ENCODE data around the gene LCOR. TPM values are rescaled to one million over a fixed set of nuclear protein-coding genes. Genes with fewer than 3 reads are reported as not detected.

Gene LCOR
- total RNA-seq, 1 donor, result 29.9 TPM

- TF ChIP-seq CTCF (IDR thresholded peaks at IDR 0.05; ENCODE audit: insufficient read depth, low read length), result no peak
- no peak for DNase-seq (ENCODE audit: low read depth)
- H3K4me3 ChIP-seq (ENCODE audit: low read depth, low read length), result no peak overlapping the region
These were observed 18.0 kb downstream of the LCOR start for GRCh38 chr10:96850113-96850512.

GRCh38 chr10:96850825-96851224, 18.7 kb downstream of the LCOR start:
- no peak for TF ChIP-seq CTCF (IDR thresholded peaks at IDR 0.05; ENCODE audit: insufficient read depth, low read length)
- peak; percentile 96 for DNase-seq (ENCODE audit: low read depth)
- H3K4me3 ChIP-seq (ENCODE audit: low read depth, low read length), result no peak overlapping the region

GRCh38 chr10:96851281-96851680, 19.2 kb downstream of the LCOR start:
- H3K4me3 ChIP-seq (ENCODE audit: low read depth, low read length), result no peak overlapping the region
- no peak for TF ChIP-seq CTCF (IDR thresholded peaks at IDR 0.05; ENCODE audit: insufficient read depth, low read length)
- DNase-seq (ENCODE audit: low read depth), result no peak

- no peak for TF ChIP-seq CTCF (IDR thresholded peaks at IDR 0.05; ENCODE audit: insufficient read depth, low read length)
- H3K4me3 ChIP-seq (ENCODE audit: low read depth, low read length), result no peak overlapping the region
- no peak for DNase-seq (ENCODE audit: low read depth)
These were observed 24.2 kb downstream of the LCOR start for GRCh38 chr10:96856317-96856716.

- DNase-seq (ENCODE audit: low read depth), result no peak
- TF ChIP-seq CTCF (IDR thresholded peaks at IDR 0.05; ENCODE audit: insufficient read depth, low read length), result no peak
These were observed 25.4 kb downstream of the LCOR start for GRCh38 chr10:96857301-96858012.

GRCh38 chr10:96858038-96858705, 26.1 kb downstream of the LCOR start:
- no peak overlapping the region for H3K4me3 ChIP-seq (ENCODE audit: low read depth, low read length)
- DNase-seq (ENCODE audit: low read depth), result no peak
- TF ChIP-seq CTCF (IDR thresholded peaks at IDR 0.05; ENCODE audit: insufficient read depth, low read length), result no peak

More at GRCh38 chr10:96857301-96858012, 25.4 kb downstream of the LCOR start:
- H3K4me3 ChIP-seq (ENCODE audit: low read depth, low read length), result no peak overlapping the region
